Stimulated activated CD4-positive, alpha-beta T cell treated with anti-CD3 and anti-CD28 coated beads, Interleukin-15, amount 100 ng/mL, for 24 hours (primary cell): ENCODE data around the gene SH3GL2.

Experiments used
- DNase-seq: peaks from one replicate; pipeline ENCODE4 v3.0.0-alpha.2; 2020

SH3GL2 gene

GRCh38 chr9:17669206-17669605 lies 90.3 kb downstream of the SH3GL2 start:
- DNase-seq, result no peak

DNA sequence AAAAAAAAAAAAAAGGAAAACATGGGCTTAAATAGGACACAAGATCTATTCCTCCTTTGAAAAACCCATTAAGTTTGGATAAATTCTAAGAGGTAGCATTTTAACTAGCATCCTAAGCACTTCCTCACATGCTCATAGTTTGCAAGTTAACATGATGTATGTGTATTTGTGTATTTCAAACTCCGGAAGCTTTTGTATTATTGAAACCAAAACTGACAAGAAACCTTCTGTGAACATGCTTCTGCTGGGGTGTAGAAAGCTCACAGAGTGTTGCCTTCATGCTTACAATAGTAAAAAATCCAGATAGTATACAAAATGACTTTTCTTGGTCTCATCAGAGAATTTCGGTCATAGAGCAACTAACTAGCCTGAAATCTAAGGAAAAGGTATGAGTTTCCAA lies 103.8 kb downstream of the SH3GL2 start:
- DNase-seq, result no peak

GRCh38 chr9:17688834-17689233 lies 110.0 kb downstream of the SH3GL2 start:
- no peak for DNase-seq

DNA sequence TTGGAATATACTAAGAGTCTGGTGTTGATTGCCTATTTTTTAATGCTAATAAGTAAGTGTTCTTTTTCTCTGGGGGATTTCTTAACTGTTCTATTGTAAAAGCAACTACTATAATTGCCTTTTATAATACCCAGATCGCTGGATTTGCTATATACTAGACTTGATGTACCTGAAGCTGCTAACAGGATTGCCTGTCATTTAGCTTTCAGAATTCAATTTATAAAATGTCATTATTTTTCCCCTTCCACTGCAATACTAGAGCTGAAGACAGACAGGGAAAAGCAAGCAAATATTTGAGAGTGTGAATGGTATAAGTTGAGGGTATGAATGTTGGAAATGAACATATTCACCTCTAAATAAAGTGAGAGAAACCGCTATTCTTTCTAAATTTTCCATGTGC lies 115.5 kb downstream of the SH3GL2 start:
- DNase-seq, result no peak

GRCh38 chr9:17695482-17695881 lies 116.6 kb downstream of the SH3GL2 start:
- no peak for DNase-seq

- DNase-seq, result no peak
Measured at GRCh38 chr9:17699615-17700330, 120.9 kb downstream of the SH3GL2 start.

DNA sequence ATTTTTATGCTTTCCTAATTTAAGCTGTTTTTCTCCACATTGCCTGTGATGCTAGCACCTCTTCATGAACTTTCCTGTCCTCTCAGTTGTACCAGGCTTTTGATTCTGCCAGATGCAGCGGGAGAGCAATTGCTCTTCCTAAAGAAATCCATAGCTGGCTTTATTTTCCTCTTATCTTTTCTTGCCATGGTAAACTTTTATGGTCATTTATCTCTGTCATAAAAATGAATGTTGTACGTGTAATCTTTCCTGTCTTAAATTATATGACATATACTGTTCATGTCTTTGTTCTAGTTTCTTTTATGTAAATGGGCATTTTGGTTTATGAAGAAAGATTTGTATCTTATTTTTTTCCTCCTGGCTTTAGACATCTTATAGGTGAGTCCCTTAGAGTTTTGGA lies 127.5 kb downstream of the SH3GL2 start:
- no peak for DNase-seq

GRCh38 chr9:17719053-17719452 lies 140.2 kb downstream of the SH3GL2 start:
- DNase-seq, result no peak

DNA sequence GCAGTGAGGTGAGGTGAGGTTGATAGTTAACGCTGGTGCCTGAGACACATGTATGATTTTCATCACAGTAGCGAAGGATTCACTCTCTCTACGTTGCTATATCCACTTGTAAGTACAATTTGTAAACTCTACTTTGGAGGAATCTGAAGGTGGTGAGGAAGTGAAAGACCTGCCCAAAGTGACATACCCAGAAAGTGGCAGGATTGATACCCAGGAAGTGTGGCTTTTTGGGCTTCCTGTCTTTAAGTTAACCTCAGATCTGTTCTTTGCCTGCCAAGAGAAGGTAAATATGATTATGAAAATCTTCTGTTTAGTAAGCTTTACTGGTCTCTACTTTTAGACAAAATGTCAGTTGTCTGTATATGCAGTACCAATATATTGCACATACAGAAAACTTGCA lies 143.1 kb downstream of the SH3GL2 start:
- no peak for DNase-seq

DNA sequence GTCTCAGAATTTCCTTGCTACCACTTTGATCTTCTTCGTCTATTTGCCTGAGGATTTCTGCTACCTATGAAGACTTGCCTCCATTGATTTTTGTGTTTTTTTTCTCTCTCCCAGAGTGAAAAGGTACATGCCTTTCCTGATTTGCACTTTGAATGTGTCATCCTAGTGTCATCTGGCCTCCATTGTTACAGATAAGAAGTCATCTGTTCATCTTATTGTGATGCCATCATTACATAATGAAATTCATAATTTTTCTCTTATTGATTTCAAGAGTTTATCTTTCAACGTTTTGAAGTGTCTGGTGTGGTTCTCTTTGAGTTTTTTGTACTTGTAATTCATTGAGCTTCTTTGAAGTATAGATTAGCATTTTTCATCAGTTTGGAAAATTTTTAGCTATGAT lies 144.8 kb downstream of the SH3GL2 start:
- no peak for DNase-seq

GRCh38 chr9:17725399-17726010 lies 146.6 kb downstream of the SH3GL2 start:
- DNase-seq, result no peak

- no peak for DNase-seq
Measured at GRCh38 chr9:17726298-17726697, 147.4 kb downstream of the SH3GL2 start.

- DNase-seq, result no peak
Measured at GRCh38 chr9:17730899-17731298, 152.0 kb downstream of the SH3GL2 start.

DNA sequence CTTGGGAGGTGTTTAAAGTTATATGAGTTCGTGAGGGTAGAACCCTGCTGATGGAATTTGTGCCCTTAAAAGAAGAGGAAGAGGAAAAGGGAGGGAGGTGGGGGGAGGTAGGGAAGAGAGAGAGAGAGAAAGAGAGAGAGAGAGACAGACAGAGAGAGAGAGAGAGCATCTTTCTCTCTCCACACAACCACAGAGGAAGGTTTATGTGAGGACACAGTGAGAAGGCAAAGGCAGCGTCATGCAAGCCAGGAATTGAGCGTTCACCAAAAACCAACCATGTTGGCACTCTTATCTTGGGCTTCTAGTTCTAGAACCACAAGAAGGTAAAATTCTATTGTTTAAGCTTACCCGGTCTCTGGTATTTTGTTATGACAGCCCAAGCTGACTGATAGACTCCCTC lies 152.4 kb downstream of the SH3GL2 start:
- no peak for DNase-seq

DNA sequence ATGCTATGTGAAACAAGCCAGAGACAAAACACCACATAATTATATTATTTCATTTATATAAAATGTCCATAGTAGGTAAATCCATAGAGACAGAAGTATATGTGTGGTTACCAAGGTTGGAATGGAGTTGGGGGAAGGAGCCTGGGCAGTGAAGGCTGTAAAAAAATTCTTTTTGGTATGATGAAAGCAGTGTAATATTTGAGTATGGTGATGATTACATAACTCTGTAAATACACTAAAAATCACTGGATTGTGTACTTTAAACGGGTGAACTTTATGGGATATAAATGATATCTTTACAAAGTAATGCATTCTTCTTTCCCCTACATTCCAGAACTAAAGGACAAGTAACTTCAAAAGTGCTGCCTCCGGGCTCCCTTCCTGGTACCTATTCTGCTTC lies 155.8 kb downstream of the SH3GL2 start:
- no peak for DNase-seq

- DNase-seq, result no peak
Measured at GRCh38 chr9:17735859-17736258, 157.0 kb downstream of the SH3GL2 start.

DNA sequence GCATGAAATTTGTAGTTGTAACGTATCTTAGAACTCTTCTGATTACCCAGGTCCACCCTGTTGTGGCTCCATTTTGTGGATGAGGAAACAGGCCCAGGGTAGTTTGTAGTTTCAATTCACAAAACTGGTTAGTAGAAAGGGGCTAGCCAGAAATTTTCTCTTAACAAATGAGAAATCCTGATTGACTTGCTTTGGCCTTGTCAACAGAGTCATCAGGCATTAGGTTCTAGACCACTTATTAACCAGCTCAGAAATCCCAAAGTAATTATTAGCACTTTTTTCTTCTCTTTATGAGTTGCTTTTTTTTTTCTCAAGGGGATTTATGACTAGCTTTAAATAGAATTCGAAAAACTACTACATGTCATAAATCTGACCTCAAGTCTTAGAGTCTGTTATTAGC lies 160.2 kb downstream of the SH3GL2 start:
- DNase-seq, result no peak

DNA sequence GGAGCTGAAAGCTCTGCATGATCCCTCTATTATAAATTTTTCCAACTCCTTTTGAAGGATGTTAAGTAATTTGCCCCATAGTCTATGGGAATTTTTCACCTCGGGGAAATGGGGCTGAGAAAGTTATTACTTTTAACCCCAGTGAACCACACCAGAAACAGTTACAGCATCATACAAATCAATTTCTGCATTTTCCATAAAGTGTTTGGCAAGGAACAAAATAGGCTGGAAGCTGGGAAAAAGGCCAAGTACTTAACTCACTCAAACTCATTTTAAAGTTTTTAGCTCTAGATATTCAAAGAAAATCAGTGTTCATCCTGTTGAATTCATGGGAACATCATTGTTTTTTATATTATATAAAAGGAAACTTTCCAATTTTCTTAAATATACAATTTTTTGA lies 160.9 kb downstream of the SH3GL2 start:
- DNase-seq, result no peak

- DNase-seq, result no peak
Measured at GRCh38 chr9:17742067-17742466, 163.2 kb downstream of the SH3GL2 start.

DNA sequence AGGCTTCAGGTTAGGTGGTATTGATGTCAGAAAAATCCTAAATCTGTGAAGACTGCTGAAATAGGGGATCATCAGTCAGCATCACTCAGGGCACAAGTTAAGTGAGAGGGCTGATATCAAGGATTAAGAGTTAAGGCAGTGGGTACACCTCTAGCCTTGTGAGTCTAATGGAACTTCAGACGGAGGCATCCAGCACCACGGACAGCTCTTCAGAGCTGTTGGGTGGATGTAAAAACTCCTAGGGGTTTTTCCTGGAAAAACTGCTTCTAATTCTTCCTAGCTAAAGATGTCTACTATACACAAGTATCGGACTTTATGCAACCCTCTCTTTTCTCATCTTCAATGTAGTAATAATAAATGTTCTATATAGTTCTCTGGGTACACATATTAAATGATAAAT lies 165.9 kb downstream of the SH3GL2 start:
- no peak for DNase-seq

DNA sequence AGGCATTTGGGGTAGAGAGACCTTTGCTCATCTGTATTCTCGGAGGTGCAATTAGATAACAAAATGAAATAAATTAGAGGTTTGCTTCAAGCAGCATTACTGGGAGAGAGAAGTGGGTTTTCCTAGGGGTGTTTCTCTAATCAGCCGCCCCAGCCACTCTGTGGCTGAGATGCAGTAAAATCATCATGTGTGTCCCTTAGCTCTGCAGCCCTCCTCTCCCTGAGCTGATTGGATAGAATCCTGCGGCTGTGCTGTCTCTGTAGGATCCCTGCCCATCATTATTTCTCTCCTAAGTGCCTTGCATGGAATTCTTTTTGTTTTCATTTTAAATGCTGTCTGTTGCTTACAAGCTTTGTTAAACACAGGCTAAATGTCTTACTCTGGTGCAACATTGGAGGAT lies 171.4 kb downstream of the SH3GL2 start:
- DNase-seq, result no peak

GRCh38 chr9:17751486-17751885 lies 172.6 kb downstream of the SH3GL2 start:
- no peak for DNase-seq

- no peak for DNase-seq
Measured at GRCh38 chr9:17752021-17752420, 173.2 kb downstream of the SH3GL2 start.

GRCh38 chr9:17757816-17758215 lies 178.9 kb downstream of the SH3GL2 start:
- no peak for DNase-seq

DNA sequence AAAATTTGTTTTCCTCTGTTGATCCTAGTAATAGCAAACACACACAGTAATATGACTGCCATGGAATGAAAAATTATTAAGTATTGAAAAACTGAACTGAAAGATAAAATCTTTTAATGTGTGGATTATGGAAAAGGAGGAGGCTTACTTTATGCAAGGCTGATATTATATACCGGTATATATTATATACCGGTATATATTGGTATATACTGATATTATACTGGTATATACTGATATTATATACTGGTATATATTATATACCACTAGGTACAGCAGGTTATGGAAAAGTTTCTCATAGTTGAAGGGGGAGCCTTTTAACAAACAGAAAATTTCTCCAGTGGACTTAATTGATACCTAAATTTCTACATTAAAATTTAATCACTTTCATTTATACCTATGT lies 181.4 kb downstream of the SH3GL2 start:
- DNase-seq, result no peak
